ENCODE measurements around the gene UGT2B17. TPM values are rescaled to one million over a fixed set of nuclear protein-coding genes. Genes with fewer than 3 reads are reported as not detected.

UGT2B17 gene
- polyA plus RNA-seq, 1 donor (not counting 4 experiments of a cell fraction or from before 2014, with no cell fraction given) = not detected

DNA sequence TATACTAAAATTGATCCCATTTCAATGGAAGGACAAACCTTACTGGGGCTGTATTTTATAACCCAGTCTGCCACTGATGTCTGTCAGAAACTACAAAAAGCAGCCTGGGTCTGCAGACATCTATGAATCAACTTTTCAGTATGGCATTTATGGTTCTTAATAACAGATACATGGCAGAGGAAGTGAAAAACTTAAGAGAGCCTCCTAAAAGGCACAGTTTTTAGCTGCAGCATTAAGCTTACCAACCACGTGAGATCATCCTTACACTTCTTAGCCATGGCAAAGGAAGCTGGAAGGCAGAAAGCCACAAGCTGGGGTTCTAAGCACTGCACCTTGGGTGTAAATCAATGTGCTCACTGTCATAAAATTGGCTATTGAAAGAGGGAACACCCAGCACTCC lies 16.6 kb upstream of the UGT2B17 start:
- H3K36me3 ChIP-seq (ENCODE audit: control insufficient read depth in 2 of 2, extremely low read depth in 1 of 2, insufficient read depth in 2 of 2, low read length in 2 of 2) = no peaks in the 10 kb centered on the region
- no peaks in the 10 kb centered on the region for H3K79me2 ChIP-seq (ENCODE audit: control insufficient read depth, insufficient read depth, low read length)
- dilution Hi-C loops (cut with MboI; ENCODE audit: extremely low pct_ligation_motif_present, low sequenced_read_pairs) = no loop called here
- DNase-seq (ENCODE audit: low read depth, low spot score) = no peak
- H3K4me1 ChIP-seq (ENCODE audit: control insufficient read depth, extremely low read depth, insufficient read depth, low read length) = peaks cover 13% of the 10 kb centered on the region
- no peaks in the 10 kb centered on the region for H4K20me1 ChIP-seq (ENCODE audit: control insufficient read depth, extremely low read depth, insufficient read depth, low read length)
- TF ChIP-seq, protein P1, sequence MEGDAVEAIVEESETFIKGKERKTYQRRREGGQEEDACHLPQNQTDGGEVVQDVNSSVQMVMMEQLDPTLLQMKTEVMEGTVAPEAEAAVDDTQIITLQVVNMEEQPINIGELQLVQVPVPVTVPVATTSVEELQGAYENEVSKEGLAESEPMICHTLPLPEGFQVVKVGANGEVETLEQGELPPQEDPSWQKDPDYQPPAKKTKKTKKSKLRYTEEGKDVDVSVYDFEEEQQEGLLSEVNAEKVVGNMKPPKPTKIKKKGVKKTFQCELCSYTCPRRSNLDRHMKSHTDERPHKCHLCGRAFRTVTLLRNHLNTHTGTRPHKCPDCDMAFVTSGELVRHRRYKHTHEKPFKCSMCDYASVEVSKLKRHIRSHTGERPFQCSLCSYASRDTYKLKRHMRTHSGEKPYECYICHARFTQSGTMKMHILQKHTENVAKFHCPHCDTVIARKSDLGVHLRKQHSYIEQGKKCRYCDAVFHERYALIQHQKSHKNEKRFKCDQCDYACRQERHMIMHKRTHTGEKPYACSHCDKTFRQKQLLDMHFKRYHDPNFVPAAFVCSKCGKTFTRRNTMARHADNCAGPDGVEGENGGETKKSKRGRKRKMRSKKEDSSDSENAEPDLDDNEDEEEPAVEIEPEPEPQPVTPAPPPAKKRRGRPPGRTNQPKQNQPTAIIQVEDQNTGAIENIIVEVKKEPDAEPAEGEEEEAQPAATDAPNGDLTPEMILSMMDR (optimal IDR thresholded peaks at IDR 0.05 in 1 of 3, IDR thresholded peaks at IDR 0.05 in 1 of 3, conservative IDR thresholded peaks at IDR 0.05 in 1 of 3; ENCODE audit: extremely low read depth in 1 of 3, insufficient read depth in 2 of 3, low read length in 3 of 3) = no peak
- no peak for TF ChIP-seq EZH2 (IDR thresholded peaks at IDR 0.05; ENCODE audit: low read length)
- H3K9me1 ChIP-seq (ENCODE audit: control insufficient read depth, extremely low read depth, insufficient read depth, low read length) = no peaks in the 10 kb centered on the region
- no peak overlapping the region for H2AFZ ChIP-seq (ENCODE audit: control insufficient read depth, low read length)
- H3K27me3 ChIP-seq (ENCODE audit: control insufficient read depth, extremely low read depth, insufficient read depth, low read length) = no peaks in the 10 kb centered on the region
- FAIRE-seq = no peak
- no peaks in the 10 kb centered on the region for H3K9me3 ChIP-seq (ENCODE audit: control insufficient read depth, low read depth, low read length)
- H3K4me3 ChIP-seq (ENCODE audit: control insufficient read depth in 2 of 3, extremely low read depth in 1 of 3, insufficient read depth in 2 of 3, low read depth in 1 of 3, low read length in 3 of 3) = no peak overlapping the region
- H3K9ac ChIP-seq (ENCODE audit: control insufficient read depth, extremely low read depth, insufficient read depth, low read length) = no peak overlapping the region
- H3K27ac ChIP-seq (ENCODE audit: control insufficient read depth, insufficient read depth, low read length) = no peak overlapping the region
- no peak overlapping the region for H3K4me2 ChIP-seq (ENCODE audit: control insufficient read depth, extremely low read depth, insufficient read depth, low read depth, low read length)

DNA sequence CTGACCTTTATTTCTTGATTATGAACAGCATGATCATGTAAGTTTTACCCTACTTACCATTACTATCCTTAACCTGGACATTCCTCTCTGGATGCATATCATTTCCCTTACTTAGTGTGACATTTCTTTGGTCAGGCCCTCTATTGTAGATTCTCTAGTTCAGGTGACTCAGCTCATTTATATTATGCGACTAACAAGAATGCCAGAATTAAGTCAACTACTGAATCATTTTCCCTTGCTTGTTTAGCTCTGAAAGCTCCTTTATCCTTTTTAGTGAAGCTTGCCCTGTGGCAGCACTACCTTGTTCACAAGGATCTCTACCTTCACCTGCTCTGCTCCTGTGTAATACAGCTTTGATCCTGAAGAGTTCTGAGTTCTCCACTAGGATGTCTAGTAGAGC lies 15.1 kb upstream of the UGT2B17 start:
- Histone ChIP-seq H3K4me1 (ENCODE audit: control insufficient read depth, extremely low read depth, insufficient read depth, low read length) (peaks cover 13% of the 10 kb centered on the region), H3K27ac (ENCODE audit: control insufficient read depth, insufficient read depth, low read length) (no peak overlapping the region), H3K4me2 (ENCODE audit: control insufficient read depth, extremely low read depth, insufficient read depth, low read depth, low read length) (no peak overlapping the region), H4K20me1 (ENCODE audit: control insufficient read depth, extremely low read depth, insufficient read depth, low read length) (no peaks in the 10 kb centered on the region), H3K9me3 (ENCODE audit: control insufficient read depth, low read depth, low read length) (no peaks in the 10 kb centered on the region), H2AFZ (ENCODE audit: control insufficient read depth, low read length) (no peak overlapping the region), H3K27me3 (ENCODE audit: control insufficient read depth, extremely low read depth, insufficient read depth, low read length) (no peaks in the 10 kb centered on the region), H3K36me3 (ENCODE audit: control insufficient read depth in 2 of 2, extremely low read depth in 1 of 2, insufficient read depth in 2 of 2, low read length in 2 of 2) (no peaks in the 10 kb centered on the region), H3K9me1 (ENCODE audit: control insufficient read depth, extremely low read depth, insufficient read depth, low read length) (no peaks in the 10 kb centered on the region), H3K9ac (ENCODE audit: control insufficient read depth, extremely low read depth, insufficient read depth, low read length) (no peak overlapping the region), H3K79me2 (ENCODE audit: control insufficient read depth, insufficient read depth, low read length) (no peaks in the 10 kb centered on the region), H3K4me3 (ENCODE audit: control insufficient read depth in 2 of 3, extremely low read depth in 1 of 3, insufficient read depth in 2 of 3, low read depth in 1 of 3, low read length in 3 of 3) (no peak overlapping the region)
- no peak for FAIRE-seq
- DNase-seq (ENCODE audit: low read depth, low spot score) = peak; percentile 32
- TF ChIP-seq EZH2 (IDR thresholded peaks at IDR 0.05; ENCODE audit: low read length) = no peak
- TF ChIP-seq, protein P1 (optimal IDR thresholded peaks at IDR 0.05 in 1 of 3, IDR thresholded peaks at IDR 0.05 in 1 of 3, conservative IDR thresholded peaks at IDR 0.05 in 1 of 3; ENCODE audit: extremely low read depth in 1 of 3, insufficient read depth in 2 of 3, low read length in 3 of 3) = no peak
- dilution Hi-C loops (cut with MboI; ENCODE audit: extremely low pct_ligation_motif_present, low sequenced_read_pairs) = no loop called here

Data from keratinocyte (primary cell).